Stimulated activated CD8-positive, alpha-beta memory T cell treated with anti-CD3 and anti-CD28 coated beads, Interleukin-12 subunit alpha, Interleukin-12 subunit beta, amount 100 ng/mL, for 24 hours (primary cell): ENCODE results near the gene TENT5A.

Source experiments
- DNase-seq: peaks from one replicate; pipeline ENCODE4 v3.0.0-alpha.2; 2020; ENCODE audit errors: extremely low read depth

Gene TENT5A

DNA sequence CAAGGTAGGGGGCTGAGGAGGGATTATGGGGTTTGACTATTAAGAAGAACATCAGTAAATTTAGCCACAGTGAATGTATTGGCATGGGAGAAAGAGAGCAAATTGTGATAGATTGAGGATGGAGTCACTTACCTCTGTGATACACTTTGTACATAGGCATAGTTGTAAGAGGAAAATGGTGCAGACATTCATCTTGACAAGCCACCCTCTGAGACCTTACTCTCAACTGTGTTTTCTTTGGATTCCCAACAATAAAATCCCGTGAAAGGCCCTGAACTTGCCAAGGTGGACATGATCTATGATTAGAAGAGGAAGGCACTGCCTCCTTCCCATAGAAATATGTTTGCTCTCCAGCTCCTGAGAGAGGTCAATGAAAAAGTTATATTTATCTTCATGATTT is 18.6 kb upstream of the TENT5A start:
- DNase-seq, result no peak

DNA sequence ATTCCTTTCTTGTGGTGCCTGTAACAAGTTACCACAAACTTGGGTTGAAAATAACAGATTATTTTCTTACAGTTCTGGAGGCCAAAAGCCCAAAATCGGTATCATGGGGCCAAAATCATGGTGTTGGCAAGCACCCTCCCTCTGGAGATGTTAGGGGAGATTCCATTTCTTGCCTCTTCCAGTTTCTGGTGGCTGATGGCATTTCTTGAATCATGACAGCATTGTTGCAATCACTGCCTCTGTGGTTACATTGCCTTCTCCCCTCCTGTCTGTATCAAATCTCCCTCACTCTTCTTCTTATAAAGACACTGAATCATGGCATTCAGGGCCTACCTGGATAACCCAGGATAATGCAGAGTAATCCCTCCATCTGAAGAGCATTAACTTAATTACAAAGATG is 17.9 kb upstream of the TENT5A start:
- DNase-seq, result no peak

DNA sequence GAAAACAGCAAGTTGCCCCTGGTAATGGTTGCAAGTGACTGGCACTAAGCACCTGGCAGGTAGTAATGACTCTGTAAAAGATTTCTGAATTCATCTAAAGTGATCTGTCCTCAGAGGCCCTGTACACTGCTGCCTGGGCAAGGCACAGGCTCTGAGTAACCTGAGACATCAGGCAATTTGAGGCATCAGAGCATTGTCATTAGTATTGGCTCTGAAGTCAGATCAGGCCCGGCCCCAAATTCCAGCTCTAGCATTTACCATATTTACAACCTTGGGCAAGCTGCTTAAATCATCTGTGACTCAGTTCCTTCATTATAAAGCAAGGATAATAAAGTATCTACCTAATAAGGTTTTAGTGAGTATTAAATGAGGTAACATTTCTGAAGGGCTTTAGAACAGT is 17.3 kb upstream of the TENT5A start:
- no peak for DNase-seq

DNA sequence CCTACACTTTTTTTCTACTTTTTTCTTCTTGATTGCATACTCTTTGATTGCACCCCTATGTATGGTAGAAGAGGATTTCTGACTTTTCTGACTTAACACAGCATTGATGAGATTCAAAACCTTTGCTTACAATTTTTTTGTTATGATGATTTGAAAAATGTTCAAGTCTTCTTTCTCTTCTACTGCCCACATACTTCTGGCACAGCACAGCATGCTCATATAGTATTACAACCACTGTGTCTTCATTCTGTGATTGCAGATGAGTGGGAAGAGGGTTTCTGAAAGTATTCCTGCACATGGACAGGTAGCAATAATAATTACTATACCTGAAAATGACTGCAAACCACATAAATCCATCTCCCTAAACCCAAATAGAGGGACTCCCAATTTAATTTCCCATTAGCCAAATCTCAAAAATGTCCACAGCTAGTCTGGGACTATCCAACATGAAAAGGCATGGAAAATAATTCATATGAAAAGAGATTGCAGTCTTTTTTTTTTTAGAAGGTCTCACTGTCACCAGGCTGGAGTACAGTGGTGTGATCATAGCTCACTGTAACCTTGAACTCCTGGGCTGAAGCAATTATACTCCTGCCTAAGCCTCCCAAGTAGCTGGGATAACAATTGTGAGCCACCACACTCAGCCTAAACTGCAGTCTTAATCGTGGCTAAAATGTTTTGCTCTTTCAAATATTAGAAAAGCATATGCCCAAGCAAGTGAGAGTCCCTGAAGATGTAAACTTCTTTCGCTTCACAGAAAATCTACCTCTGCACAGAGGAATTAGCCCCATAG is 15.9 kb upstream of the TENT5A start:
- DNase-seq, result no peak

DNA sequence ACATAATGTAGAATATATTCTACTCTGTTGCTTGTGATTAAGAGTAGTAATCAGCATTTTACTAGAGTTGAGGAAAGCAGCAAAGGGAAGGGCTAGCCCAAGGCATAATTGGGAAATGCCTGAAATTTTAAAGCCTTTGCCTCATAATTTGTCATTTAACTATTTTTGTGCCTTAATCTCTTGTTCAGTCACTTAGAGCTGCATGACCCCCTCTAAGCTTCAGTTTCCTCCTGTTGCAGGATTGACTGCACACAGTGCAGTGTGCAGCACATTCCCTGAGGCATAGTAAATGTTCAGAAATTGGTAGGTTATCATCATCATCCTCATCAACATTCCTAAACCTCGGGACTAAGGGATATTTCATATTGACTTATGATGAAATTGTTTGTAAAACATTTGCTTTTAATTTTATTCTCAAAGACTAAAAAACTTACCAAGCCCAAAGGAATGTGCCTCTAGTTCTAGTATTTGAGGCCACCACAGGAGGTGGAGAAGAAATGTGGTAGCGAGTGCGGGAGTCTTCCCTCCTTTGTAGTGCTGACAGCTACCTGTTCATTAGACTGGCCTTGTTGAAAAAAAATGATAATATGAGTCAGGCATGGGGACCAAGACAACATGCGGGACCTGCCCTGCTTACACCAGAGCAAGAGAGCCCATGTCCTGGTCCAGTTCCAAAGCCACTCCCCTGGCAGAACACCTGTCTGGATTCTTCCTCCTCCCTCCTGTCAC is 14.8 kb upstream of the TENT5A start:
- no peak for DNase-seq

DNA sequence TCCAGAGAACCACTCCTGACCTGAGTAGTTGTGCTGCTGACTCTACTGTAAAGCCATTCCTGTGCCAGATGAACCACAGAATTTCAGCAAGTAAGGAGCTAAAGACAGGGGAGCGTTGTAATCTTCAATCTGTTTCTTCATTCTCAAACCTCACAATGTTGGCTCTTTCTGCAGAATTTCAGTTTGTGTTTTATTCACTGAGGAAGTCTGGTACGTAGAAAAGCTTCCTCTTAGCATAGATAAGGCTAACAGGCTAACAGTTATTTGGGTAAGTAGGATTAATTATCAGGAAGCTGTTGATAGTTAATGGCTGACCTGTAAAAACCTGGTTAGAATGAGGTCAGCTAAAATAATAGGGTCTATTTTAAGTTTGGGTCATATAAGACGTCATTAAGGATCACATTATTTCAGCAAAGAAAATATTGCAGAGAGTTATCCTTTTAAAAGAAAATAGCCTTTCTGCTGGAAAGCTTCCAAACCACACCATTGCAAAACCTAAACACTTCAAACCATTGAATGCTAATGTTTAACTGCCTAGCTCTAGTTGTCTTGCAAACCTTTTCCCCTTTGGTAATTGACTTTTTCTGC is 14.1 kb upstream of the TENT5A start:
- no peak for DNase-seq

DNA sequence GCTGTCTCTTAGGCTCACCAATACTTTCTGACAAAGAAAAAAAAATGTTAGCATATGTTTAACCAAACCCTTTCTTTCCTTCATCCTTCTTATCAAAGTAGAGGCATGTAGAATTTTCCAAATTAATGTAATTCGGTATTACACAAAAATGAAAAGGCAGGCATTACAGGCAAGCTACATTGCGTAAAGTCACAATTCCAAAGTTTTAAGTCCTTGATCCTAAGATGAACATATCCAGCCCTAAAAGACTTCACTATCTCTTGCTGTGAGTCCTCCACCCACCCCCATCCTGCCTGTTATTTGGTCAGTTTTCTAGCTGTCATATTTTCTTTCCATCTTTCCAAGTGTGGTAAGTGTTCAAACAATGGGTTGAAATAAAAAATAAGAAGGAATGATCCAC is 12.1 kb upstream of the TENT5A start:
- DNase-seq, result no peak

DNA sequence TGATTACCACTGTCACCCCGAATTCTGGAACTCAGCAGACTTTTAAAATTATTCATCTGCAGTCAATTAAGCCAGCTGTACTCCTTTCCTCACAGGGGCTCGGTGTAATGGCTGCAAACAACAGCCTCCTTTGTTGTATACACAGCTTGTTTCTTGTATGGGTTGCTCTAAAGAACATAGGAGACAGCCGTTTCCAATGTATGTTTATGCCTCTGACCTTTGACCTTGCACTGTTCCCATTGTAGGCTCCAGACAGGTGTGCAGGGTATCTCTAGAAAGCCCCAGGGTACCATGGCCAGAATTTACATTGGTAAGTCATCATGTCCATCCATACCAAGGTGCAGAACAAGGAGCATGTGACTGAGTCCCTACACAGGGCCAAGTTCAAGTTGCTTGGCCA is 11.5 kb upstream of the TENT5A start:
- DNase-seq, result no peak

DNA sequence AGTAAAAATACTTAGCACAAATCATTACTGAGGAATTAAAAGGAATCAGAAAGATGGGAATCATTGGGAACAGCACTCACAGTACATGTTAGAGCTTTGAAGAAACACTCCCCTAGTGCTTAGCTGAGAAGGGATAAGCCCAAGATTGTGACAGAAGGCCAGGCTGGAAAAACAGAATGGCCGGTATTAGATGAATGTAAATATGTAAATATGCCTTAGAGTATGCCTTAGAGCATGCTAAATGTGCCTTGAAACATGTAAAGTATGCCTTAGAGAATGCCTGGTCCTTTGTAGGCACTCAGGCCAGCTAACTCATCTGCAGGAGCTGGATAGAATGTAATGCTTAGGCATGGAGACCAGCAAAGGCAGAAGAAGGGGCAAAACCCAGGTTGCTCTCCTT is 10.6 kb upstream of the TENT5A start:
- DNase-seq, result no peak

DNA sequence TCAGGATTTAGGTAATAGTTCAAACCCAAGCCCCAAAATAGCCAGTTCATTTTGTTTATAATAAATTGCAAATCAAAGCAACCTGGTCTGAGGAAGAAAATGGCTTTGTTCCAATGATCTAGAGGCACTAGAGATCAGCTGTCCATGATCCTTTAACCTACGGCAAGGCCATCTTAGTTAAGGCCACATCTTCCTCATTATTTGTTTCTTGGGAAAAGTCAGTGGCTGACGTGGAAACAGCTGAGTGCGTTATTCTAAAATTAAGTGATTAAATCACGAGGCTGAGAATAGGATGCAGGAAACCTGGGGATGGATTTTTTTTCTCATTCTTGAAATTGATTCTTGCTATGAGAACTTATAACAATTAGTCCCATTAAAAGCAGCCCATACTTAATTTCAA is 10.1 kb upstream of the TENT5A start:
- no peak for DNase-seq

DNA sequence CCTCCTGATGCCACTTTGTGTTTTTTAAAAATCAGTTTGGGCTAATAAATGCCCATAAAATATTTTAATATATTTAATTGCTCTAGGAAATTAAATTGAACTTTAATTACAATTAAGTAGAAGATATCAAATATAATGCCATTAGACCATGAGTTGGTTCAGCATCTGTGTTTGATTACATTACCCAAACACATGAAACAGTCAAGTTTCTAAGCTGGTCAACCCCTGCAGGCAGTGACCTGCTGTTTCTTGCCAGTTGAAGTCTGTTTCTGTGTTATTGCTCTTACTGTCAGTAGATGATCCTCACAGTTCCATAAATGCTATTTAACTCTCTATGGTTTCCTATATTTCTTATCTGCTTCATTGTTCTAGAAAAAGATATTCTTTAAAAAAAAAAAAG is 9.7 kb upstream of the TENT5A start:
- DNase-seq, result no peak

DNA sequence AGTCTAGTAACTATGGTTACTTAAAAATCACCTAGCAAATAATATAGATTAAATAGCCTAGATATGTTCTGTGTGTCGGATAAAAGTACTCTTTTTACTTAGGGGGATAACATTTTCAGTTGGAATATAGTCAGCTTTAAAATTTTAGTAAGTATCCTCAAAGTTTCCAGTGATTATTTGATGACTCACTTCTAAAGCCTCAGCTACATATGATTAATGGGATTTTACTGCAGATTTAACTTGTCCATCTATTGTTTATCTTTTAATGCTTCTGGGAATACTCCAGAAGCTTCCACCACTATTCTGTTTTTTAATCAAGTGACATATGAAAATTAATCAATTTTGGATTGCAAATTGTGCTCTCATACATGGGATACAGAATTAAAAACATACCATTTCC is 8.7 kb upstream of the TENT5A start:
- no peak for DNase-seq

DNA sequence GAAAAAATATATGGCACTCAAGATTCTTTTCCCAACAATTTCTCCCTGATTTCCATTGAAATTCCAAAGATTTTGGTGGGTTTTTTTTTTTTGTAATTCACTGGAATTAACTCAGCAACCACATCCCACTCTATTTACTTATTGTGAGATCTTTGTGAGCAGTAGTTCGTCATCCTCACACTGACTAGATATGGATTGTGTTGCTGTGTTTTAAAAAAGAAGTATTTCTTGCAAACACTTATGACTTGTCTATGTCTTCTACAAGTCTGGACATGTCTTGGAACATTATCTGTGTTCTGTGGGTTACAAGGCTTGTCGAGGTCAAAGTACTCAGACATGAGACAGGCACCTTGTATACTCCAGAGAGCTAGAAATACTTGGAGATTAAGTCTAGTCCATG is 7.3 kb upstream of the TENT5A start:
- no peak for DNase-seq

DNA sequence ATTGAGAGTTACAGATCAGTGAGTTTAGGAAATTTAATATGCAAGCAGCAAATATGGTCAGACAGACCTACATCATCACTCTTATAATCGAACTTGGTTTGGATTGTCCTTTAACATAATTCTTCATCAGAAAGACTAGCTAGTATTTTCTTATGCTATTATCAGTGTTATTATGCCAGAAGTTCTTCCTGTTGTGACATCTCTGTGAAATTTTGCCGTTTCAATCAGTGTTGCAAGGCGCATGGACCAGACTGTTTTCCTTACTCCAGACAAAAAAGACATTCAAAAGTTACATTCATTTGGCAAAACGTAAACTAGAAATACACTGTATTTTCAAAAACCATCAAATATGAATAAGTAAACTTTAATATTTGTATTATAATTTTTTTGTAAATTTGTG is 5.7 kb upstream of the TENT5A start:
- DNase-seq, result no peak

DNA sequence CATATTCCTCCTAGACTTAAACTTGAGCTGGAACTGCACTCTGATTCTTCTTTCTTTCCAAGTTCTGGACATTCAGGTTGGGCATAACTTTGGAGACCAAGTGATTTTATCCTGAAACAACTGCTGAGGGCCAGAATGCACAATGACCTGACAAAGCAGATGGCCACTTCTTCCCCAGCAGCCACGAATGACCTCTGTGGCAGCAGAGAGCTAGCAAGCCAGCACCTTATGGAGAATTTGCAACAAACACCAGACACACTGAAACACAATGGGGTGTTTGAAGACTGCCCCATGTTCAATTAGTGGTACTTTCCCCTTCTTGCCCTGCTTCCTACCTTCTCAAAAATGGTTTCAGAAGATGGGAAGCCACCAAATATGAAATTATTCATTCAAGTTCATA is 4.2 kb upstream of the TENT5A start:
- DNase-seq, result no peak

DNA sequence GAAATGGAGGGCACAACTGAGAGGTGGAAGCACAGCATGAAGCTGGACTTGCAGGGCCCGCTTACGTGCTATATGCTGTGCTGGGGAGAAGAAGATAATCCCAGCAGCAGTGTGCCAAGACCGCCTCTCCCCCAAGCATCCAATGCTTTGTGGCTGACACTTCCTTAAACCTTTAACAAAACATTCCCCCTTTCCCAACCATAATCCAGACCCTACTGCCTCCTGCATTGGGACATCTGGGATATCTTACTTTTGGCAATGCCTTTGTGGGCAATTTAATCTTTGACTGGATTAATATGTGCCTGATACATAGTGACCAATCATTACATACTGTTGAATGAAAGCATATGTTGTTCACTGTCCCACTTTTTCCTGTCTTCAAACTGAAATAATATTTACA is 3.1 kb upstream of the TENT5A start:
- DNase-seq, result no peak

DNA sequence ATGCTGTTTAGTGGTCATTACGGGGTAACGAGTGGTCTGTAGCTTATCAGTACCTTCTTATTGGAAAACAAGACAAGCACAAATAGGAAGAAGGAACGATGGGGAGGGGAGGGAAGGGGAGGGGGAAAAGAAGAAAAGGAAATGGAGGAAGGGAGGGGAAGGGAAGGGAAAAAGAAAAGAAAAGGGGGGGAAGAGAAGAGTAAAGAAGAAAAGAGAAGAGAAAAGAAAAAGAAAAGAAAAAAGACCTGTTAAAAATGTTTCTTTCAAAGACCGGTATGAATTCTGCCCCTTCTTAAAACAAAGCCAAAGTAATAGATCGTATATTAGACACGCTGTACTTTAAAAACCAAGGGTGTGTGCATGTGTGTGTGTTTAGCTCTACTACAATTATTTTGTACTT is 2.4 kb upstream of the TENT5A start:
- no peak for DNase-seq

DNA sequence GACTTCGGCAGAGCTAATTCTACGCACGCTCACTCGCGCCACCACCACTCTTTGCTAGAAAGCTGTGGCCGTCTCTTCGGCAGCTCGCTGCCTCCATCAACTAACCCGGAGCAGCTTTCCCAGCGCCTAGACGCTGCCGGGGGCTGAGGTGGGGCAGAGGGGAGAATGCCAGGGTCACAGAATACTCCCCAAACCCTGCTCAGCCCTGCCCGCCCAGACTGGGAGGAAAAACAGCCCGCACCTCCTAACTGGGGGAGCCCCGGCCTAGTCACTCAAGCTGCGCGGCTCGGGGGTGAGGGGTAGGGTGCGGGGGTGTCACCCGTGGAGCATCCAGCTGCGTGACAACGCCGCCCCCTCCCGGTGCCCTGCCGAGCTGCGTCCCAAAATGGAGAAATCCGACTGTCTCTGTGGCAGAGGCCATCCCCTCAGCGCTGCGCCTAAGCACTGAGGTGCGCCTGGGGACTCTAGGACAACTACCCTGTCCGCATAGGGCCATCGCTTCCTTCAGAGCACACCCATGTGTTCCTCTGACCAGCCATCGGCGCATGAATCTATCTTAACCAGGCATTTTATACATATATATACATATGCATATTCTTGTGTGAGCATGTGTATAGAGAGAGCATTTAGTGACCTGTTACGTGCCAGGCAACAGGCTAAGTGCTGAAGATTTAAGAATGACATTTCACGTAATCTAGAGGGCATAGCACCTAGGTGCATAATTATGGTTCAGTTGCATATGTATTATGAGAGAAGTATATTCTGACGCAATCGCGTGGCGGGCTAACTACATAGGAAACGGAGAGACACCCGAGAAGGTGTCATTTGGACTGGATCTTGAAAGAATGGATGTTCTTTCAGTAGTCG is 1.5 kb upstream of the TENT5A start:
- DNase-seq, result peak; percentile 70

DNA sequence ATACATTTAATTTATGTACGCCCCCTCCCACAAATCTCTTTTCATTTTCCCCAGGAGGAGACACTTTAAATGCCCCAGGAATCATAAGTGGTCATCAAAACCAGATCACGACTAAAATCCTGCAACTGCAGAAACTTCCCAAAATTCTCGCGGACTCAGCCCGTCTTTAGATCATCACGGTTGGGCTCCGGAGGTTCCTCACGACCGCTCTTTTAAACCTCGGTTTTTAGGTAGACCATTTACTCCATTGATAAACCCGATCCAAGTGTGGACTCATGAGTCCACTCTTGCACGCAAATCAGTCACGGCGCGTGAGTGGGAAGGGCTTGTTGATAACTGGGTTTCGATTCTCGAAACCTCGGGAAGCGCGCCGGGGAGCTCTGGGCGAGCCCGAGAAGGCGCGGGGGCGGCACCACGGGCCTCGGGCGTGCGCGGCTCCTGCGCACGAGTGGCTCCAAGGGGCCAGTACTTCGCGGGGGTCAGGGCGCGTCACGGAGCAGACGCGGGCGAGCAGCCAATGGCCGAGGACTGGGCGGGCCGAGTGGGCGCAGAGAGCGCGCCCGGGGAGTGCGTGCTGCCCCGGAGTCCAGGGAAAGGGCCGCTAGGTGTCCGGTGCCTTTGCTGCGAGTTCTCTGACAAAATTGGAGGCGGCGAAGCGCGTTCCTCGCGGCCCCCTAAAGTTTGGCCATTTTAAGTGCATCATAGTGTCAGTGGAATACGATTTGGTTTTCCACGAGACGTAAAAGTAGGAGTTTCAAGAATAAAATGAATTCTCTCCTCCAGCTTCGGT is 635 bp upstream of the TENT5A start:
- peak; percentile 35 for DNase-seq

DNA sequence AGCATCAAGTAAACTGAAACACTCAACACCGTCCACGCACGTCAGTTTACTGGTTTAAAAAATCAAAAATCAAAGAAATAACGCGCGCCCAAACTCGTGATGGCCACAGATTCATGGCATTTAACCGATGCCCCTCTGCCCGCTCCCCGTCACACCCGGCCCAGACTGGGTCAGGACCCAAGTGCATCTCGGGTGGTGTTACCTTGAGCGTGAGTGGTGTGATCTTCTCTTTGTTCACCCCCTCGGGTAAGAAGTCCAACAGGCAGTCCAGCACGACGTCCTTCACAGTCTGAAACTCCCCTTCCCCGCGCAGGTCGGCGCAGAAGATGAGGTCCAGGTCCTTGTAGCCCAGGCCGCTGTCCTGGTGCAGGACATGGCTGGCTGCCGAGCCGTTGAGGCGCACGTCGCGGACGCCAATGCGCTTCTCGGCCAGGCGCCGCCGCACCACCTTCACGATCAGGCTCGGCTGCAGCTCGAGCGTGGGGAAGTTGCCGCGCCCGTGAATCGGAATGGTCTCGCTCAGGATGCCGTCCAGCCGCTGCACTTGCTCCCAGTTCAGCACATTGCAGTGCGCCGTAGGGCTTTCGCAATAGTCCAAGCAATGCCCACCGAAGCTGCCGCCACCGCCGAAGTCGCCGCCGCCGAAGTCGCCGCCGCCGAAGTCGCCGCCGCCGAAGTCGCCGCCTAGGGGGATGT is 945 bp downstream of the TENT5A start:
- no peak for DNase-seq
